ENCODE measurements around the gene BAIAP2.
A peak's percentile ranks its signal among the peaks of the same experiment; 100 is the strongest.
"Not testable (repeated sequence)": the region's sequence is repeated elsewhere in the genome, so short reads cannot be mapped to it uniquely, and the experiment has no call there.

Gene BAIAP2

DNA sequence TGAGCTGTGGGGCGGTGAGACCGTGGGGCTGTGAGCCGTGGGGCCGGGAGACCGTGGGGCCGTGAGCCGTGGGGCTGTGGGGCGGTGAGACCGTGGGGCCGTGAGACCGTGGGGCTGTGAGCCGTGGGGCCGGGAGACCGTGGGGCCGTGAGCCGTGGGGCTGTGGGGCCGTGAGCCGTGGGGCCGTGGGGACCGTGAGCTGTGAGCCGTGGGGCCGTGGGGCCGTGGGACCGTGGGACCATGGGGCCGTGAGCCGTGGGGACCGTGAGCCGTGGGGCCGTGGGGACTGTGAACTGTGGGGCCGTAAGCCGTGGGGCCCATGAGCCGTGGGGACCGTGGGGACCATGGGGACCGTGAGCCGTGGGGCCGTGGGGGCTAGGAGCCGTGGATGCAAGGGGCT is 105.7 kb downstream of the BAIAP2 start:
- no peak for DNase-seq (ENCODE audit: low spot score)

DNA sequence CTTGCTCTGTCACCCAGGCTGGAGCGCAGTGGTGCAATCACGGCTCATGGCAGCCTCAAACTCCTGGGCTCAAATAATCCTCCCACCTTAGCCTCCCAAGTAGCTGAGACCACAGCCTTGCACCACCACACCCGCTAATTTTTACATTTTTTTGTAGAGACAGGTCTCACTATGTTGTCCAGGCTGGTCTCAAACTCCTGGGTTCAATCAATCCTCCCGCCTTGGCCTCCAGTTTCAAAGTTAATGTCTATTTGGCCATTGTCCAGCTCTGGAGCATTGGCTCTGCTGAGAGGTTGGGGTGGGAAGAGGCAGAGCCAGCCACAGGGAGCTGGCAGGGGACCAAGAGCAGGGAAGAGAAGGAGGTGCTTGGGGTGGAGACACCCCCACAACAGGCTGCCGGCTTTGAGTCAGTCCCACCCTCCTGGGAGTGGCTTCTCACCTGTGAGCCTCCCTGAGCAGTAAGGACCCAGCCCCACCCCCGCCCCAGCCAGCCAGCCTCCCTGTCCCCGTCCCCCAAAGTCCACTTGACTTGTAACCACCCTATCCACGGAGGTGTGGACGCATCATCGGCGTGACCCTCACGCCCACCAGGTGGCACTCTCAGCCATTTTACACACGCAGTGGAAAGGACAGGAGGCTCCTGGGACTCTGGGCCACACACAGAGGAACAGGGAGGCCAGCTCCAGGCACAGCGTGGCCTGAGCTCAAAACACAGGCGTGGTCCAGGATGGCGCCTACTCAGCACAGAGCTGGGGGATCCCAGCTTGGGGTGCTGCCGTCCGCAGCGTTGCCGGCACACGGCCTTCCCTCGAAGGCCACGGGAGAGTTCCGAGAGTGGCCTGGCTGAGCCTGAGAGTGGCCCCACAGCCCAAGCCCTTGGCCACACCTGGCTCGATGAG is 107.6 kb downstream of the BAIAP2 start:
- DNase-seq (ENCODE audit: low spot score): peak; percentile 82

DNA sequence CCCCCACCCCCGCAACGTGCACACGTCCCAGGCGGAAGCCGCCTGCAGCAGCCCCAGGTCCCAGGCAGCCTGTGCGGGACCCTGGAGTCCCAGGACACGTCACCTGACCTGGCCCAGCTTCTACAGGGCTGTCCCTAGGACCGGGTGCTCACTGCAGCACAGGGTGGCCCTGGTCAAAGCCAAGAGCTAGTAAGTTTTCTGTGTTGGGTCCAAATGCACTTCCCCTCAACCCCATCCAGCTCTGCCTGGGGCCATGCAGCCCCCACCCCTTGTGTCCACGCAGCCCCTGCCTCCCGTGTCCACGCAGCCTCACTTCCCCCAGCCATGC is 108.2 kb downstream of the BAIAP2 start:
- no peak for DNase-seq (ENCODE audit: low spot score)

DNA sequence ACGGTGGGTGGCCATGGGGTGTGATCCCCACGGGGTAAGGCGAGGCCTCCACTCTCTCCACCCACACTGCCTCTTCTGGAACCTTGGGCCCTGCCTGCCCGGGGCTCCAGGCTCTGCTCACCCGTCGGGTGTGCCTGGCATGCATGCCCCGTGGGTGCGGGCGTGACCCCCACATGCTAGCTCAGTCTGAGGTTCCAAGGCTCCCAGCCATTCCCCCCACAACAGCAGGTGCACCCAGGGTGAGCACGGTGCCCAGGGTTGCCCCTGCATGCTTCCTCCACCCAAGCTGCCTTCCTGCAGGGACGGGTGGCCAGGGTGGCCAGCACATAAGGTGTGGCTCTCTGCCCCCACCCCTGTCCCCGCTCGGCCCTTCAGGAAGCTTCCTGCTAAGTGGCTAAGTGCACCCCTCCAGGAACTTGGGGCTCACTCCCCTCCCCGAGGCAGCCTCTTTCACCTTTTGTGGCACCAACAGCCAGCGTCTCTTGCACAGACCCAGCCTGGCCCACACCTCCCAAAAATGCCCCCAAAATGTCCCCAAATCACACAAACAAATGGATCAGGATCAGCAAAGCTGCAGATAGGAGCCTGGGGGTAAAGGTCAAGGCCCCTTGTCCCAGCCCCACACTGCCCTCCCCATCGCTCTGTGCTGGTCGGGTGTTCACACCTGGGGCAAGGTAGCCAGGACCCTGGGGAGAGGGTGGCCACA is 108.9 kb downstream of the BAIAP2 start:
- DNase-seq (ENCODE audit: low spot score): no peak

DNA sequence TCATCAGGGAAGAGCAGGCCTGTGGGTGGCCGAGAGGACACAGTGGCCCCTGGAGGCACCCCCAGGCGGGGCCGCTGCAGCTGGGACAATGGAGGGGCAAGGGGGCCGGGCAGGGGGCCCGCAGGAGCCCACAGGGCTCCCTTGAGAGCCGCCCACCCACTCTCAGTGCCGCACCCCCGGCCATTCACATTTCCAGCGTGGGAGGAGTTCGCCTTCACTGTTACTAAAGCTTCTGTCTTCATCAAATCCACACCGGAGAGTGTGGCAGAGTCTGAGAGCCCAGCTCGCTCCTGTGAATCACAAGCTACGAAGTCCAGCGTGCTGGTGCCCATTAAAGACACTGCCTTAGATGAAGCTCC is 109.5 kb downstream of the BAIAP2 start:
- DNase-seq (ENCODE audit: low spot score): no peak

DNA sequence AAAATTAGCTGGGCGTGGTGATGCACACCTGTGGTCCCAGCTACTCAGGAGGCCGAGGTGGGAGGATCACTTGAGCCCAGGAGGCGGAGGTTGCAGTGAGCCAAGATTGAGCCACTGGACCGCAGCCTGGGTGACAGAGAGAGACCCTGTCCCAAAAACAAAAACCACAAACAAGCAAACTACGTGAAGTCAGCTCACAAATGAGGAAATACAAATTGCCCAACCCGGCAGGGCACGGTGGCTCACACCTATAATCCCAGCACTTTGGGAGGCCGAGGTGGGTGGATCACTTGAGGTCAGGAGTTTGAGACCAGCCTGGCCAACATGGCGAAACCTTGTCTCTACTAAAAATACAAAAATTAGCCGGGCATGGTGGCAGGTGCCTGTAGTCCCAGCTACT is 111.3 kb downstream of the BAIAP2 start:
- not testable (repeated sequence) for DNase-seq (ENCODE audit: low spot score)

DNA sequence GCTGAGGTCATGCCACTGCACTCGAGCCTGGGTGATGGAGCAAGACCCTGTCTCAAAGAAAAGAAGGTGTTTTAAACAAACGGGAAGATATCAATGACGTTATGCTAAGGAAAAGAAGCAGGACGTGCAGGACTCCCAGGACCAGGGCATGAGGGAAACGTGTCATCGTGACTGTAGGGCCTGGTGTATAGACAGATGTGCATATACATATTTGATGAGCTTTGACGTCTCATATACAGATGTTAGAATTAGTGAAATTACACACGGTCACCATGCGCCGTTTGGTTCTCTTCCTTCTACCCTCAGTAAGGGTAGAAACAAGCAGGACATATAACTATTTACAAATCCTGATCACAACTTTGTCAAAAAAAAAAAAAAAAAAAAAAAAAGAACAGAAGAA is 112.8 kb downstream of the BAIAP2 start:
- DNase-seq (ENCODE audit: low spot score): no peak

DNA sequence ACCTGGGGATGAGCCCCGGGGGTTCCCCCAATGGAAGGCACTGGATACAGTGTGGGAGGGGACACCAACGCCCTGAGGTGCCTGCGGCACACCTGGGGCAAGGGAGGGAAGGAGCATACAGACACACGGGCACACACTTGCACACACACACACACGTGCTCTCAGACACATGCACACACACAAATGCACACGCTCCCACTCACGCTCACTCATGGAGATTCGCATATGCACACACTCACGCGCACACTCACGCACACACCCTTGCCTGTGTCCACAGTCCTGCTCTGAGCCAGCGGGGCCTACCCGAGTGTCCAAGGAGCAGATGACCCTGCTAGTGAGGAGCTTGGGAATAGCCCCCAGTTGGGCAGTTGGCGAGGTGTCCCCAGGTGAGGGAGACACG is 113.6 kb downstream of the BAIAP2 start:
- no peak for DNase-seq (ENCODE audit: low spot score)

DNA sequence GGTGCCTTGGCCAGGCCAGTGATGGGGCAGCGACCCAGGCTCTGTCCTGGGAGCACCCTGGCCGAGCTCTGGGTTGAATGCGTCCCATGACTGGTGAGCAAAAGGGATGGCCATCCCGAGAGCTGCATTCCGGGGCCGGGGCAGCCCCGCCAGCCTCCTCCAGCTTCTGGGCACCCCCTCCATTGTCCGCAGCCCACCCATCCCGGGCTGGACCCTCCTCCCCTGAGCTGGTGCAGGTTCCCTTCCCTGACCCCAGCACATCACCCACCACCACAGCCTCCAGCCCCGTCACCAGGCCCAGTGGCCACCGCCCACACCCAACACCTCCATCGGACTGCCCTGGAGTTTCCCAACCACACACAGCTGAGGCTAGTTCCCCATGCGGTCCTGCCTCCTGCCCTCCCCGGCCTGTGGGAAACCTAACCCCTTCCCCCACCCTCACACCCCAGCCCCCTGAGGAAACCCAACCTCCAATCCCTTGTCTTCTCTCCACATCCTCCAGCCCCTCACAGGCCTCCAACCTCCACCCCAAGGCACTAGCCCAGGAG is 114.1 kb downstream of the BAIAP2 start:
- no peak for DNase-seq (ENCODE audit: low spot score)

DNA sequence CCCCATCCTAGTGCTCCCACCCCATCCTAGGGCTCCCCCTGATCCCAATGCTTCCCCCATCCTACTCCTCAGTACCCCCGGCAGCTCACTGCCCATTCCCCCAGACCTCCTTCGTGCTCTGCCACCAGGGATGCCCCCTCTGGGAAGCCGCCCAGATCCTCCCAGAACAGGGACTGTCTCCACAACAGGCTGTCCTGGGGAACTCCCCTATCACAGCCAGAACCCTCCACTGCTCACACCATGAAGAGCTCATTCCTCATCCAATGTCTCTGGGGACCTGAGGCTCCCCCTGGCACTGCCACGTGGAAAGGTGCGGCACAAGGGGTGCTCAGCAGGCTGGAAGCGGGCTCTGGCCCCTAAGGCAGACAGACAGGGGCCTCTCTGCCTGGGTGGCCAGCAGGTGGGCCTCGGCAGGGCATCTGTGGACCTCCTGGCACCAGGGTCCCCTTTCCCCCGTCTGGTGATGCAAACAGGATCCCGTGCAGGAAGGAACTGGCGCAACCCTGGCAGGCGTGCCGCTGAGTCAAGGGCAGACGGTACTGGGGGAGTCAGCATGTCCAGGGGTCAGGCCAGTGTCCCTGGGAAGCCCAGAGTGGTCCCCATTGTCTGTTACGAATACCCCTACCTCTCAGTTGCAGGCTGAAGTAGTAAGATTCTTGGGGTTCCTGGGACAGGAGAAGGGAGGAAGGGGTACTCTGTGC is 115.6 kb downstream of the BAIAP2 start:
- DNase-seq (ENCODE audit: low spot score): no peak

DNA sequence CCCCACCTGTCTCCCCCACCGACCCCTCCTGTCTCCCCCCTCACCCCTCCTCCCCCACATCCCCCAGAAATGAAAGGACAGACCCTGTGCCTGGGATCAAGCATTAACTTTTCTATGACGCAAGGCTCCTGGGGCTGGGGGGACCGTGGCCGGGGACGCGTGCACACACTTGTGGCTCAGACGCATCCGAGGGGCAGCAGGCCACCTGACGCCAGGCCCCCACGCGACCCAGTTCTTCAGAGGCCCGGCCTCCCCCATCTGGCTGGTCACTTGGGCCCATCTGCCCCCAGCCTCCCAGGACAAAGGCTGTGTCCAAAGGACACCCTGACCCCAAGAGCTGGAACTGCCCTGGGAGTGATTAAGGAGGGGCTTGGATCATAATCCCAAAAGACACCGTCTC is 116.3 kb downstream of the BAIAP2 start:
- no peak for DNase-seq (ENCODE audit: low spot score)

DNA sequence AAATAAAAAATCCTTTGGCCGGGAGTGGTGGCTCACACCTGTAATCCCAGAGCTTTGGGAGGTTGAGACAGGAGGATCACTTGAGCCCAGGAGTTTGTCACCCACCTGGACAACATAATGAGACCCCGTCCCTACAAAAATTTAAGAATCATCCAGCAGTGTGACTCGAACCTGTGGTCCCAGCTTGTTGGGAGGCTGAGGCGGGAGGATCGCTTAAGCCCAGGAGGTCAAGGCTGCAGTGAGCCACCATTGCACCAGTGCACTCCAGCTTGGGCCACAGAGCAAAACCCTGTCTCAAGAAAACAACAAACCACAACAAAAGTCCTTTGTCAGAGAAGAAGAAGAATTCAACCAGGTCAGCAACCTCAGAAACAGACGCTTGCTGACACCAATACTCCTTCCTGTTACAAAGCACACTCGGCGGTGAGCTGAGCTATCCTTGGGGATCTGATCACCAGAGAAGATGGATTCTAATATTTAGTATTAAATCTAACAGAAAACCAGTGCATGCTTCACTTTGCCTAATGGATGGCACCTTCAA is 117.4 kb downstream of the BAIAP2 start:
- no peak for DNase-seq (ENCODE audit: low spot score)

DNA sequence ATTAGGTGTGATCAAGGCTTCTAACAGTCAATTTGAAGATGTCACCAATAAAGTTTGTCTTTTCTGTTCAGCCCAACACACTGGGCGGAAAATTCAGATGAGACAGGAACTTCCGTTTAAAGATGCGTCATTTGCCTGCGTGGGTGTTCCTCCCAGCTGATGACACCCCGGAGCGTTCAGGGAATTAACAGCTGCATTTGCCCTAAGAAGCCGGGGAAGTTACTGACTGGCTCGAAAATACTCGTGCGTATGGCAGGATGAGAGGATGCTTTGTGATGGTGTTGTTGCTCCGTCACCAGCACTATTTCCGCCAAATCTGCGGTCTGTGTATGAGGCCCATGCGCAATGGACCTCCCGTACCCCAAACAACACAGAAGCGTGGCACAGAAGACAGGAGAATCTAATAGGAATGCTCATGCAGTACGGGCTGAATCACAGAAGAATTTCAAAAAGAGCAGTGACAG is 118.4 kb downstream of the BAIAP2 start:
- DNase-seq (ENCODE audit: low spot score): peak; percentile 13

DNA sequence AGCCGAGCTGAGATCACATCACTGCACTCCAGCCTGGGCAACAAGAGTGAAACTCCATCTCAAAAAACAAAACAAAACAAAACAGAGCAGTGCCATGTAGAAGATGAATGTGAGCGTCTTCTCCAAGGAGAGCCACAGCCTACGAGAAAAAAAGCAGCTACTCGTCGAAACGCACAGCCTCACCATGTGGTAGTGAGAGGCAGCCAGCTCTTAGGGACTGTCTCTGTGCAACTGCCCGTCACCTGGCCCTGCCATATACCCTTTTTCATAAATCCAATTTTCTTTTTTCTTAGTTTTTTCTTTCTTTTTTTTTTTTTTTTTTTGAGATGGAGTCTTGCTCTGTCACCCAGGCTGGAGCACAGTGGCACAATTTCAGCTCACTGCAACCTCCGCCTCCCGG is 119.1 kb downstream of the BAIAP2 start:
- DNase-seq (ENCODE audit: low spot score): not testable (repeated sequence)

DNA sequence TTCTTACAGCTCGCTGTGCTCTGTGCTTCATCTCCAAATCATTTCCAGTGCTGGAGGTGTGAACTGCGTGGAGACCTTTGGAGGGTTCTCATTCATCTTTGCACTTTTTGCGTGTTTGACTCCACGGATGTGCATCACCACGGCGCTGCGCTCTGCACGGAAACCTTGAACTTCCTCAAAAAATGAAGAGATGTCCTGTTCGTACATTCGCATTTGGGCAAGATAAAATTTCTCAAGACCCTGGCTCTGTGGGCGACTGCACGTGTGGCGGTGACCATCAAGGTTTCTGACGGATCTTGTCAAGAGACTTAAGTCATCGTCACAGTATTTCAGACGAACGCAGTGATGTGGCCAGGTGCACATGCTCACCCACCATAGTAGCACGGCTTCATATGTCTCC is 120.0 kb downstream of the BAIAP2 start:
- no peak for DNase-seq (ENCODE audit: low spot score)

DNA sequence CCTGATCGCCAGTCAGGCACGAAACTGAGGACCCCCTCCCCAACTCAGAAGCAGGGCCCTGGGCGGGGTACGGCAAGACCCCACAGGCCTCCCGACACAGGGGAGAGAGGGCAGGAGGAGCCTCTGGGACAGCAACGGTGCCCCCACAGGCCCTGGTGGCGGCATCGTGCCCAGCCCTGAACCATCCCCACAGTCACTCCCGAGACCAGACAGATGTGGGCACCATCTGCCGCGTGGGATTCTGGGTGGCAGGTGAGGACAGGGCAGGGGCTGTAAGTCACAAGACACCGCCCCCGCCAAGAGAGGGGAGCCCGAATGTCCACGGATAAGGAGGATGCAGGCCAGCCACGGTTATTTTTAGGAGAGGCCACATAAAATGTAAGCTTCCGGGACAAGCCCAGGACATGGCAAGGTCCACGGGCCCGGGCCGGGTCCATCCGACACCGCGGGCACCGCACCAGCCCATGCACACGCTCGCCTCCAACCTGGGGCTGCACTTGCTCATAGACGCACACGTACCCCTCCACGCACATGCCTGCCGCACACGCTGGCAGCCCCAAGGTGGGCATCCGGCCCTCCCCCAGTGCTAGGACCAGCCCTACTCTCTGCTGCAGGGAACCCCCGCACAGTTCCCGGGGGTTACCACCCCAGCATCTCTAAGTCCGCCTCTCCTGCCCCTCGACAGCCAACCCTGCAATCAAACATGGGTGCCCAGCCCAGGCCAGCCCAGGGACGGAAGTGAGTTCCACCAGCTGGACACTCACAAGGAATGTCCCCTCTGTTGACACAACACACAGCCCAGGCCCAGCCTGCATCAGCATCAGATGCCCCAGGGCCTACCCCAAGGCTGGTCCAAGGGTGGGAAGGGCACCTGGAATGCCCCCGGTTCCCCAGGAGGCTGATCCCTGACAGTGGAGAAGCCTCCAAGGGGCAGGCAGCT is 122.2 kb downstream of the BAIAP2 start:
- DNase-seq (ENCODE audit: low spot score): no peak

DNA sequence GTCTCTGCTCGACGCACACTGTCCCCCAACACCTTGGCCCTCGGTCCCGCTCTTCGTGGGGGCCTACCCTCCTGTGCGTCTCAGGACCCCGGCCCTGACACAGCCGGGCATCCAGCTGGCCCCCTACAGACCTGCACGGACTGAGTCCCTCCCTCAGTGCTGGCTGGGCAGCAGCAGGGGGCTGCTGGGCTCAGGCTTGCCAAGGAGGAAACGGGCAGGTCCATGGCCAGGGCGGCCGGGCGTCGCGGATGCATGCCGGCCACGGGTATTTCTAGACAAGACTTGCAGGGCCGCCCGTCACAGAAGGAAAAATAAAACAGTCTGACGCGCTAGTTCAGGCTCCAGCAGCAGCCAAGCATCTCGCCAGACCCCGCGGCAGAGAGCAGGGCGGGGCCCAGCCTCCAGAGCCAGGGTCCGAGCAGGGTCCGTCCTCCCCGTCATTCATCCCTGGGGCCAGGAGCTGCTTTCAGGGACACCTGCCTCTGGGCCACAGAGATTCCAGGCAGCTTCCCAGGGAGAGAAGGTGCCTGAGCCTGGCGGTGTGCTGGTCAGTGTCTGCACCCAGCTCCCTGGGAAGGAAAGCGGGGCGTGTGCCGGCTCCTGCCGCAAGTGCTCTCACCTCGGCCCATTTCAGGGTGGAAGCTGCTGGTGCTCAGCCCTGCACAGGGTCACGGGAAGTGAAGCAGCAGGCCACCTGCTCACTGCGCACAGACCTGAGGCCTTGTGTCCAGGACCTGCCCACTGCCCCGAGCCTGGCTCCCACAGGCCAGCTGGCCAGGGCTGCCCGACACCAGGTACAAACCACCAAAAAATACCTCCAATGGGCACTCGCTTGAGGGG is 123.1 kb downstream of the BAIAP2 start:
- no peak for DNase-seq (ENCODE audit: low spot score)

DNA sequence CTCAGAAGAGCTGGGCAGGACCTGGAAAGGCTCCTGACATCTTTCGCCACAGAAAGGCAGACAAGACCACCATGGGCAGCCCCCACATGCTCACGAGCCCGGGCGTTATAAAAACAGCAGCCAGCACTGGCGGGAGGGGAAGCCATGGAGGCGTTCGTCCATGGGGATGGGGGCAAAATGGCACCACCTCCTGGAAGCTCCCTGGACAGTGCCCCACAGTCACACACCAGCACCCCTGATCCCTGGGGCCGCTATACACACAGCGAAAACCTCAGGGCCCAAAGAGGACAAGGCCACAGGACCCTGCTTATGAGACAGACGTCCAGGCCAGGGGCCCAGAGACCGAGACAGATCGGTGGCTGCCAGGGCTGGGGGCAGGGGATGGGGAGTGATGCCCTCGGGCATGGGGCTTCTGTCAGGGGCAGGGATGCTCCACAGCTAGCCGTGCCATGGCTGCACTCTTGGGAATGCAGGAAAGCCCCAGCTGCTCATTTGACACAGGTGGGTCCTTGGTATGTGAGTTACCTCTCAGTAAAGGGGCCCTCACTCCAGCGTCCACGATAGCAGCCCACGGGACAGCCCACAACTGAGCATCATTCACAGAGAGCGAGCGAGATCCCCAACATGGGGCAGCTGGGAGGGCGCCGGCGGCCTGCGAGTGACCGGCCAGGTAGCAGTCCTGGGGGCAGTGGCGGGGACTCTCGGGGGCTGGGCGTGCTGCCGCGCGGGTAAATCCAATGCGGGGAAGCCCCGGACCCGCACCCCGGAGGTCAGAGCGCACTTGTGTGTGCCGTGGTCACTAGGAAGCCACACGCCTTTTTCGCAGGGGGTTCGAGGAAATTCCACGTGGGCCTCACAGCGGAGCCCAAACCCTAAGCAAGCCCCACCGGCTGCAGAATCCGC is 124.0 kb downstream of the BAIAP2 start:
- DNase-seq (ENCODE audit: low spot score): no peak

DNA sequence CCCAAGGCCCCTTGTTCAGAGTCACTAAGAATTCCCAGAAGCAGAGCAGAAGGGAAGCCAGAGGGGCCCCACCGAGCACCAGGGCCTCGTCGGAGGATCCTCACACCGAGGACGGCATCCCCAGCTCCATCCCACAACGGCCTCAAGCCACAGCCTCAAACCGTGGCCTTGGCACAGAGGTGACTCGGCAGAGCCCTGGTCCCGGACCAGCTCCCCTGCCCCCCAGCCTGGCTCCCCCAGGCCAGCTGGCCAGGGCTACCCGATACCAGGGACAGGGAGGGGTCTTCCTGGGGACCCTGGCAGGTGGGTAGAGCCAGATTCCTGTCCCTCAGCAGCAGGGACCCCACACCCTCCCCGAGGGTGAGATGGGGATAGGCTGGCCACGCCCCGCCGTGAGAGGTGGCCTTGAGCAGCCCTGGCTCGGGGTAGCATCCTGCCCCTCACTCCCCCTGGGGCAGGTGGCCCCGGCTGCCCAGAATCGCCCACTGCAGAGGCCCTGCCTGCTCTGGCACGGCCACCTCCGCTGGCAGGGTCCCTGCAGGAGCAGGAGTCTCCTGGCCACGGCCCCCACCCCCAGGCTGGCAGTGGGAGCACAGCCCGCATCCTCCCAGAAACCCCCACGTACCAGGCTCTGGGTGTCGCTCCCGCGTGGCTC is 124.8 kb downstream of the BAIAP2 start:
- no peak for DNase-seq (ENCODE audit: low spot score)
